GM21717 (cell line): ENCODE results near the gene SEMA4C.
"Not testable (repeated sequence)": the region's sequence is repeated elsewhere in the genome, so short reads cannot be mapped to it uniquely, and the experiment has no call there.

Source experiments
- ATAC-seq: cut with Tn5 transposase; IDR thresholded peaks from one replicate; pipeline ENCODE4 v1.9.1; 2021; ENCODE audit warnings: mild to moderate bottlenecking, moderate library complexity; ENCODE audit not compliant: unreplicated experiment

Gene SEMA4C

DNA sequence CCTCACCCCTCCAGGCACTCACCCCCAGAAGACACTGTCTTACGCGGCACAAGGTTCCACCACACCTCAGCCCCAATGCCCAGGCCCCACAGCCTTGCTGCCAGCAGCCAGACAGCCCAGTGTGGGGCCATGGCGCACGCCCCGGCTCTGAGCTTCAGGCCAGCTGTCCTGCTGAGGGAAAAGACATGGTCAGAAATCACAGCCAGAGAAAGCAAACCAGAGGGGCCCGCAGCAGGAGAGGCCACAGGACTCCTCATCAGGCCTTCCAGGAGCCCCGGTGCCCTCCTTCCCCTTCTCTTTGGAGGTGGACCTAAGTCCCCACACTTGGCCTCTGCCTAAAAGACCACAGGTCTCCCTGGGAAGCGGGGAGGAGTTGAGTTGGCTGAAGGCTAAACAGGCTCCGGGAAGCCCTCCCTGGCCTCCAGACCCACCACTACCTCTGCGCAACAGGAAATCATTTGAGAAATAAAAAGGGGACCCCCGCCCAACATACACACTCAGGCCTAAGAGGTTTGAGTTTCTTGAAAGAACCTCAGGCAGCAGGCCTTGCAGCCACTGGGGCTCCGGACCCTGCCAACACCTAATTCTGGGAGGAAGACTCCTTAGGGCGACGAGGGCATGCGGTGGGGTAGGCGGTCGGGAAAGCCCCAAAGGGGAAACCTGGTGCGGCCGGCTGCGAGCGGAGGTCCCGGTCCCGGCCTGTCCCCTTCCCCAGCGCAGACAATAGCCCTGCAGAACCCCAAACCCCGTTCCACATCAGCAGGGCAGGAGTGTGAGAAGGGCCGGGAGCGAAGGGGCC, 1.9 kb downstream of the SEMA4C start:
- ATAC-seq = no peak

DNA sequence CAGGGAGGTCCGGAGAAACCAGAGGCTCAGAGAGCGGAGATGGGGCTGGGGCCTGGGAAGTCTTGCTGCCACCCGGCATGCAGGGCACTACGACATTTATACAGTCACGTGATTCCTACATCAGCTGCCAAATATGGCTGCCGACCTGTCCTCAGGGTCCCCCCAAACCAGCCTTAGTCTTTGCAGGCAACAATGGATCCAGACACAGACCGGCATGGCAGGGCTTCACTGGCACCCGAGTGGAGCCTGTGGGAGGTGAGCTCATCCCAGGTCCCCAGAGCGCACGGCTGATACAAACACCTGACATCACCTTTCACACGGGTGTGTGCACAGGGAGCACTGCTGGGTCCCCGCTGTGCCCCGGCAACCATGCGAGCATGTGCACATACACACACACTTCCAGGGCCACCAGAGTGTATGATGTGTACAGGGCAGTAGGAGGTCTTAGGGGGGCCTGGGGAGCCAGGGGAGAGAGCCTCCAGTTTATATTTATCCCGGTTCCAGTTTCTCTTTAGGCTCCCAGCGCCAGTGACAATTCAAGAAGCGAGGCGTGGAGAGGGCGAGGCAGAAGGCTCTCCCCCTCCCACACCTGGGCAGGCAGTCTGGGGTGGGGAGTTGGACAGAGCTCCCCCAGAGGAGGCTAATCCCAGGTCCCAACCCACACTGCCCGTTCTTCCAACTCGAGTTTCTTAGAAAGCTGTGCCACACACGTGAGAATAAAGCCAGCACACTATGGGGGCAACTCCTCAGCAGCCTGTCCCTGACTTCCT, 2.7 kb downstream of the SEMA4C start:
- ATAC-seq = no peak

DNA sequence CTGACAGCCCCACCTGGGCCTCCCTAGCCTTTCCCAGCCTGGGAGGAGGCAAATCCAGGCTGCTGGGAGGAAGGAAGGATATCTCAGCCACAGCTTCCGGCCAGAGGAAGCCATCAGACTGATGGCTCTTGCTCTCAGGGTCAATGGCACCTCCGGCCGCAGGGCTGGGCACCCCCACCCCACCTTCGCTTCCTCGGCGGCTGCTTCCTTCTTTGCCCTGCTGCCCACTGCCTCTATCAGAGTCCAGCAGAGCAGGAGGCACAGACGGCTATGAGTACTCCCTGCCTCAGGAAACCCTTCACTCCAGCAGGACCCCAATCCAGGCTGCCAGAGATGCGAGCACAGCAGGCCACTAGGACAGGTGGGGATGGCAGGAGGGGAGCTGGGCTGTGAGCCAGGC, 3.3 kb downstream of the SEMA4C start:
- ATAC-seq = no peak

DNA sequence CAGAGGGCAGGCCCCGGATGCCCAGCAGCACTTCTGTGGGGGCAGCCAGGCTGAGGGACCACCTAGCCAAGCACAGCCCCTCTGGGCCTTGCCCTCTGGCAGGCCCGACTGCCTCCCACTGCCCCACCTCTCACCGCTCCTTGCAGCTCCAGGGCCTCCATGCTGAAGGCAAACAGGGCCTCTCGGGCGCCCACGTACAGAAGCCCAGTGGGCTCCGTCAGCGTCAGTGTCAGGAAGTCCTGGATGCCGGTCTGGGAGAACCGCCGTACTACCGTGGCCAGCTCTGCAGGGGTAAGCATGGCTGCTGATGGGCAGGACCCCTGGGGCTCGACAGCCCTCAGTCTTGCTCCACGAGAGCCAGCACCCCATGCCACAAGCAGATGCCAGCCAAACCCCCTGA, 3.7 kb downstream of the SEMA4C start:
- ATAC-seq = no peak

DNA sequence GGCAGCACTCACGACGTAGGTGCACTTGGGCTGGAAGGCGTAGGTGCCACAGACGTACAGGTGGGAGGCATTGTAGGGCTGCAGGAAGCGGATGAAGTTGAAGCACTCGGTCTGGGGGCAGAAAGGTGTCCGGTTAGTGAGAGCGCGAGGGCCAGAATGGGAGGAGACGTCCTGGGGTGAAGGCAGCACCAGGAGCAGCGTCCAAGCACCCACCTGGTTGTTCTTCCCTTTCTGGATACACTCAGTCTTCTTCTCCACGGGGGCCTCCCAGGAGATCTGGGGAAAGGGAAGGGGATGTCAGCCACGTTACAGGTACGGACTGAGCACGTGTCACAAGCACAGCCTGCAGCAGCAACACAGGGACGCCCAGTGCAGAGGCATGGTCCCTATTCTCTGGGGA, 4.2 kb downstream of the SEMA4C start:
- no peak for ATAC-seq

- ATAC-seq = no peak
Observed at GRCh38 chr2:96864343-96865091, 5.4 kb downstream of the SEMA4C start.

GRCh38 chr2:96863575-96864342, 6.1 kb downstream of the SEMA4C start:
- no peak for ATAC-seq

DNA sequence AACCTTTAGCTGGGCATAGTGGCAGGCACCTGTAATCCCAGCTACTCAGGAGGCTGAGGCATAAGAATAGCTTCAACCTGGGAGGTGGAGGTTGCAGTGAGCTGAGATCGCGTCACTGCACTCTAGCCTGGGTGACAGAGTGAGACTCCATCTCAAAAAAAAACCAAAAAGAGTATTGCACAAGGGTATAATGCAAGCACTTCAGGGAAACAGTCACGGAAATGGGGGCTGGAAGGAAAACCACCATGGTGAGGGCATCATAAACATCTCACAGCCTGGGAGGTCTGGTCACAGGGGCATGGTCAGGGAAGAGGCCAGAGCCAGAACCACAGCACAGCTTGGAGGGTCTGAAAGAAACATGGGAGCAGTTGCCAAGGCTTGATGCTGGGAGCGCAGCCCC, 6.8 kb downstream of the SEMA4C start:
- ATAC-seq = not testable (repeated sequence)

GRCh38 chr2:96861074-96861473, 8.8 kb downstream of the SEMA4C start:
- no peak for ATAC-seq

DNA sequence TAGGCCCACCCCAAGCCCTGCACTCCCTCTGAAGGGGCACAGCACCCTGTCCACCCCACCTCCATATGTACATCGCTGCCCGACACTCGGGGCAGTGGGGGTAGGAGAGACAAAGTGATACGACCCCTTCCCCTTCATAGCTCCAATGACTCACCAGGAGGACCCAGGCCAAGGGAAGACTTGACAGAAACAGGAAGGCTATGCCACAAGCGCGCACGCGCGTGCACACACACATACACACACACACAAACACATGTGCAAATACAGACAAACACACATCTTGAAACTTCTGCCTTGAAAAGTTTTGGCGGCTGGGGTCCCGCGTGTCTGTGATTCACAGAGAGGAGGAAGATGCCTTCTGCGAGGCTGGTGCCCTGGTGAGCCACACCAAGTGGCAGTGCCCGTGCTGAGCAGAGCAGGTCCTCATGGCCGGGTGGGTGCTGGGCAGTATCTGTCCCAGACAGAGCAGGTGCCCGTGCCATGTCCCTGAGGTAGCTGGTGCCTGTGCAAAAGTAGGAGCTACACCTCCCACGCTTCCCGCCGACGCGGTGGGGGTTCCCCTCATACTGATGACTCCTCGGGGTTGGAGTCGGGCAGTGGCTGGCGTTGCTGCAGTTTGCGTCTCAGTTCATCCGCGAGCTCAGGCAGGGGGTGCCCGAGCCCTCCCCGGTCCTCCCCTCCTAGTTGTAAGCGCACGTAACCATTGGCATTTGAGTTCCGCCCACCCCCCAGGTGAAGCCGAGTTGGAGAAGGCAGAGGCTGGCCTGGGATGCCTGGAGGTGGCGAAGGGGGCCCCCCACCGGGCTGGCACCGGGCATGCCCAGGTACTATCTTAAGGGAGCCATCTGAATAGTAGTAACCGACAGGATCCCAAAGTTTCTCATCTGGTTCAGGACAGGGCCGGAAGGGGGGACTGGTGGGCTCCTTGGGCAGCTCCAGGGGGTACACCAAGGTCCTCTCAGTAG, 9.5 kb downstream of the SEMA4C start:
- ATAC-seq = no peak

- ATAC-seq = no peak
Observed at GRCh38 chr2:96859681-96860064, 10.2 kb downstream of the SEMA4C start.

DNA sequence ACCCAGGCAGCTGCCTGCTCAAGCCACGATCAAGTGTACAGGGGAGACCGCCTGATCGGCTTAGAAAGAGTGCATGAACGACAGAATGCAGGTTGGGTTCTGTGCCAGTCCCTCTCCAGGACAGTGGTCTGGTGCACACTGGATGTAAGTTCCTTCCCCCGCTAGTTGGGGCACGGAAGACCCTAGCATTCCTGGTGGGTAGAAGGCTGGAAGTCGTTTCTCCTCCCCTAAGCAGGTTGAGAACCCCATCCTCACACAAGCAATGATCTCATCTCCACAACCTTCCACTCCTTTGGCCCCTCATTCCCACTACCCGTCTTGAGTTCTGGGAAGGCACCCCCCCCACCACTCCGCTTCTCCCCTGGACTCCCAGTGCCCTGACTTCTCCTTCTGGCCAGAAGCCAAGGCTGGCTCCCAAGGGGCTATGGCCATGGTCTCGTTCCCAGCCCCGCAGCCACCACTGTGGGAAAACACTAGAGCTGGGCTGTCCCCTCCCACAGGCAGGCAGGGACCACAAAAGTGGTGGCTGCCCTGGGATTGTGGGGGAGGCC, 10.7 kb downstream of the SEMA4C start:
- ATAC-seq = no peak

DNA sequence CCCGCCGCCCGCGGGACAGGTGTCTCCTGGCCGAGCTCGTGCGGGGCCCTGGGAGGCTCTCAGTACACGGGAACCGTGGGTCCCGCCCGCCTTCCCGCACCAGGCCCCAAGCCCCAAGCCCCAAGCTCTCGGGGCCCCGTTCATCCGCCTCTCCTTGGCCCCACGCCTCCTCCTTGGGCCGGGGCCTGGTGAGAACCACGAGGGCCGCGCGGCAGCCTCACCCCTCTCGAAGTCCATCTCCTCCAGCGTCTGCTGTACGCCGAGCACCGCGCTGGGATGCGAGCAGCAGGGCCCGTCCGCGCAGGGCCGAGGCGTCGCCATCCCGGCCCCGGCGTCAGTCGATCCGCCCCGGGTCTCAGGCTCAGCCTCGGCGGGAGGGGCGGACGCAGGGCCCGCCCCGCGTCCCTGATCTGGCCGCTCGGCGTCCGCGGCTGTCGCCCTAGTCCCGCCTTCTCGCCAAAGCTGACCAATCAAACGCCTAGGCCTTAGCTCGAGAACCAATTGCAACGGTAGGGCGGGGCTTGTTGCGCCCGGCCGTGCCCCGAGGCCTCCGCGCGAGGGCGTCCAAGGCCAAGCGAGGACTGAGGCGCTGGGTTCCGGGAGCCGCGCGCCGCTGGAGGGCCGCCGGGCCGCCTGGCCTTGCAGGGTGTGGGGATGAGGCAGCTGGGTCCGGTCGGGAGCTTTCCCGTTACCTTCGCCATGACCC, 12.1 kb downstream of the SEMA4C start, which contains the start of gene ANKRD39:
Gene ANKRD39 (minus strand): TSS at position 350 of the 706 bp plus-strand sequence. CDS start 29 bp downstream, at position 321.
- ATAC-seq = peak; percentile 92

- ATAC-seq = no peak
Observed at GRCh38 chr2:96856776-96857666, 12.9 kb downstream of the SEMA4C start.

DNA sequence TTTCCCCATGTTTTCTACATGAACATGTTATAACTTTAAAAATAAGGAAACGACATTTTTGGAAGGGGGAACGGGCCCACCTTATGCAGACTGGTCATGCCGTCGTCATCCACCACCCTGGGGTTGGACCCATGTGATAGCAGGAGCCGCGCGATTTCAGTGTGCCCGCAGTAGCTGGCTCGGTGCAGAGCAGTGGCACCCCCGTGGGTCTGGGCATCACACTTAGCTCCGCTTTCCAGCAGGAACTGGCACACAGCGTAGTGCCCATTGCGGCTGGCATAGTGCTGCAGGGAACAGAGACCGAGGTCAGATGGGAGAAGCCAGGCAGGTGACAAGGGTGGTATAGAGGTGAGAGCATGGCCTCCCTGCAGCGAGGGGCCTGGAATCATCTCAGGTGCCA, 16.6 kb downstream of the SEMA4C start:
- ATAC-seq = no peak

- no peak for ATAC-seq
Observed at GRCh38 chr2:96852667-96853066, 17.2 kb downstream of the SEMA4C start.

- ATAC-seq = no peak
Observed at GRCh38 chr2:96848264-96848663, 21.6 kb downstream of the SEMA4C start.

- no peak for ATAC-seq
Observed at GRCh38 chr2:96847586-96847985, 22.3 kb downstream of the SEMA4C start.
